HG03060 (cell line): ENCODE measurements around the gene WDR59.
"Not testable (repeated sequence)": the region's sequence is repeated elsewhere in the genome, so short reads cannot be mapped to it uniquely, and the experiment has no call there.

Source experiments
- ATAC-seq: cut with Tn5 transposase; IDR thresholded peaks from one replicate; pipeline ENCODE4 v1.9.1; 2021; ENCODE audit warnings: low read depth, moderate number of reproducible peaks; ENCODE audit not compliant: unreplicated experiment

Gene WDR59

GRCh38 chr16:75012380-75013081, 27.6 kb upstream of the WDR59 start:
- peak; percentile 15 for ATAC-seq

- ATAC-seq, result peak; percentile 54
These were observed 26.8 kb upstream of the WDR59 start for GRCh38 chr16:75011634-75012307.

- no peak for ATAC-seq
These were observed 25.5 kb upstream of the WDR59 start for GRCh38 chr16:75010427-75010826.

- no peak for ATAC-seq
These were observed 22.5 kb upstream of the WDR59 start for GRCh38 chr16:75007443-75007842.

GRCh38 chr16:75005697-75006096, 20.8 kb upstream of the WDR59 start:
- no peak for ATAC-seq

- no peak for ATAC-seq
These were observed 19.5 kb upstream of the WDR59 start for GRCh38 chr16:75004460-75004859.

- no peak for ATAC-seq
These were observed 19.0 kb upstream of the WDR59 start for GRCh38 chr16:75003931-75004330.

- ATAC-seq, result no peak
These were observed 17.6 kb upstream of the WDR59 start for GRCh38 chr16:75002474-75002873.

- ATAC-seq, result no peak
These were observed 15.7 kb upstream of the WDR59 start for GRCh38 chr16:75000481-75001081.

GRCh38 chr16:74999609-75000480, 14.9 kb upstream of the WDR59 start:
- no peak for ATAC-seq

- ATAC-seq, result no peak
These were observed 14.3 kb upstream of the WDR59 start for GRCh38 chr16:74999219-74999608.

GRCh38 chr16:74998481-74999218, 13.7 kb upstream of the WDR59 start, which contains the start of gene ZNRF1:
Gene ZNRF1 (plus strand): TSS chr16:74999024. CDS start chr16:74999672, 648 bp downstream.
- no peak for ATAC-seq

GRCh38 chr16:74997042-74997491, 12.1 kb upstream of the WDR59 start:
- no peak for ATAC-seq

- ATAC-seq, result no peak
These were observed 11.1 kb upstream of the WDR59 start for GRCh38 chr16:74995986-74996385.

- no peak for ATAC-seq
These were observed 6.9 kb upstream of the WDR59 start for GRCh38 chr16:74991593-74992403.

- ATAC-seq, result no peak
These were observed 6.3 kb upstream of the WDR59 start for GRCh38 chr16:74991268-74991592.

GRCh38 chr16:74990832-74991231, 5.9 kb upstream of the WDR59 start:
- ATAC-seq, result no peak

GRCh38 chr16:74989864-74990263, 4.9 kb upstream of the WDR59 start:
- ATAC-seq, result not testable (repeated sequence)

GRCh38 chr16:74987027-74987681, 2.2 kb upstream of the WDR59 start:
- no peak for ATAC-seq
